Gastrocnemius medialis (tissue), 4 donors: ENCODE results near the gene CXorf49. TPM values are rescaled to one million over a fixed set of nuclear protein-coding genes. Genes with fewer than 3 reads are reported as not detected.
A peak's percentile ranks its signal among the peaks of the same experiment; 100 is the strongest.
"Not testable (repeated sequence)": the region's sequence is repeated elsewhere in the genome, so short reads cannot be mapped to it uniquely, and the experiment has no call there.

Source experiments
- ATAC-seq, 2 donors: fragments of 150-250 bp; one replicate each; pipeline ENCODE4 v1.9.1; 2016
- DNase-seq, 2 donors: peaks; one replicate each; pipeline ENCODE4 v3.0.0-alpha.2; 2019
- H3K27ac ChIP-seq, 4 donors: fragments of 200-600 bp; sonication (generic); 1 replicate in 1 of 4; 2 replicates in 3 of 4; pipeline ENCODE4 v1.5.1; 2016 to 2018; ENCODE audit warnings: mild to moderate bottlenecking in 2 of 4, moderate library complexity in 1 of 4
- H3K27me3 ChIP-seq, 3 donors: fragments of 200-600 bp; sonication (generic) in 2 of 3; 1 replicate in 1 of 3; 2 replicates in 2 of 3; pipeline versions ENCODE4 v1.5.1 to v1.6.0; 2016 to 2019; ENCODE audit warnings: mild to moderate bottlenecking in 1 of 3, moderate library complexity in 1 of 3
- H3K36me3 ChIP-seq, 2 donors: fragments of 200-600 bp; sonication (generic) in 1 of 2; one replicate each; pipeline ENCODE4 v1.5.1; 2017 to 2018
- H3K4me1 ChIP-seq, 2 donors: fragments of 200-600 bp; sonication (generic) in 1 of 2; one replicate each; pipeline ENCODE4 v1.5.1; 2016 to 2017; ENCODE audit warnings: mild to moderate bottlenecking in 2 of 2
- H3K4me3 ChIP-seq, 4 donors: fragments of 200-600 bp; sonication (generic) in 3 of 4; 1 replicate in 1 of 4; 2 replicates in 3 of 4; pipeline ENCODE4 v1.5.1; 2016 to 2019; ENCODE audit warnings: mild to moderate bottlenecking in 2 of 4
- H3K9me3 ChIP-seq, 3 donors: fragments of 200-600 bp; sonication (generic) in 2 of 3; 1 replicate in 1 of 3; 2 replicates in 2 of 3; pipeline ENCODE4 v1.5.1; 2016 to 2019
- CTCF ChIP-seq, 5 experiments: fragments of 450-650 bp in 3 of 5; fragments of 200-600 bp in 2 of 5; sonication (generic) in 2 of 5; IDR thresholded peaks in 4 of 5; conservative IDR thresholded peaks in 1 of 5; 1 replicate in 4 of 5; 2 replicates in 1 of 5; pipeline ENCODE4 v1.5.1; 2016 to 2019; ENCODE audit warnings: antibody characterized with exemption in 5 of 5, mild to moderate bottlenecking in 3 of 5, moderate library complexity in 3 of 5
- POLR2A ChIP-seq, 2 donors: fragments of 450-650 bp; IDR thresholded peaks; one replicate each; pipeline ENCODE4 v1.6.1; 2017; ENCODE audit warnings: antibody characterized with exemption in 2 of 2, mild to moderate bottlenecking in 2 of 2, moderate library complexity in 2 of 2
- in situ Hi-C, 4 donors: fragments of 200-750 bp; cut with MboI; loops; one replicate each; pipeline versions ENCODE4 v1.15.0 to v1.8.0; 2017; ENCODE audit warnings: low sequenced_read_pairs in 4 of 4
- intact Hi-C: fragments of 100-400 bp; cut with DNase I; formaldehyde crosslinking; loops from one replicate; pipeline ENCODE4 v1.15.1; 2023; ENCODE audit warnings: low total_unique reads
- total RNA-seq, 4 donors: library from RNA; depleted of rRNA; stranded (reverse); fragments of >200 nt; gene quantifications; one replicate each; pipeline versions ENCODE4 v1.1.0 to v1.2.3, GENCODE V29; 2016

Gene CXorf49
- total RNA-seq, 4 donors from 2014 or later = not detected

- ATAC-seq (no peak), DNase-seq (no peak)
- in situ Hi-C loops = no loop called here
Measured at GRCh38 chrX:71671938-71672337, 46.1 kb downstream of the CXorf49 start.

GRCh38 chrX:71671043-71671780 is 46.9 kb downstream of the CXorf49 start:
- no peak for TF ChIP-seq CTCF (IDR thresholded peaks at IDR 0.05 in 4 of 5, conservative IDR thresholded peaks at IDR 0.05 in 1 of 5)
- Histone ChIP-seq H3K36me3 (no peaks in the 10 kb centered on the region), H3K4me3 (no peak overlapping the region), H3K27ac (no peak overlapping the region), H3K4me1 (no peaks in the 10 kb centered on the region), H3K27me3 (no peaks in the 10 kb centered on the region), H3K9me3 (no peaks in the 10 kb centered on the region)
- DNase-seq (no peak), ATAC-seq (no peak)
- intact Hi-C loops (no loop called here), in situ Hi-C loops (no loop called here)

More at GRCh38 chrX:71671938-71672337, 46.1 kb downstream of the CXorf49 start:
- TF ChIP-seq CTCF (IDR thresholded peaks at IDR 0.05 in 4 of 5, conservative IDR thresholded peaks at IDR 0.05 in 1 of 5) = no peak
- TF ChIP-seq POLR2A (IDR thresholded peaks at IDR 0.05) = no peak
- Histone ChIP-seq H3K4me3 (no peak overlapping the region), H3K36me3 (no peaks in the 10 kb centered on the region), H3K9me3 (no peaks in the 10 kb centered on the region), H3K27ac (no peak overlapping the region), H3K27me3 (no peaks in the 10 kb centered on the region), H3K4me1 (no peaks in the 10 kb centered on the region)
- intact Hi-C loops = no loop called here

GRCh38 chrX:71669947-71670346 is 48.1 kb downstream of the CXorf49 start:
- H3K4me1 ChIP-seq, DNase-seq, H3K36me3 ChIP-seq, H3K27me3 ChIP-seq, in situ Hi-C loops, ATAC-seq, H3K9me3 ChIP-seq, H3K27ac ChIP-seq, H3K4me3 ChIP-seq, intact Hi-C loops: not testable (repeated sequence)
- peak in 1 of 5 experiments; percentile 6 for TF ChIP-seq CTCF (IDR thresholded peaks at IDR 0.05 in 4 of 5, conservative IDR thresholded peaks at IDR 0.05 in 1 of 5)

- H3K27ac ChIP-seq = no peak overlapping the region
- H3K4me1 ChIP-seq = no peaks in the 10 kb centered on the region
- H3K4me3 ChIP-seq = no peak overlapping the region
- DNase-seq = no peak
- intact Hi-C loops (no loop called here), in situ Hi-C loops (no loop called here)
- no peaks in the 10 kb centered on the region for H3K36me3 ChIP-seq
- TF ChIP-seq POLR2A (IDR thresholded peaks at IDR 0.05) (no peak), CTCF (IDR thresholded peaks at IDR 0.05 in 4 of 5, conservative IDR thresholded peaks at IDR 0.05 in 1 of 5) (no peak)
- no peaks in the 10 kb centered on the region for H3K9me3 ChIP-seq
- no peaks in the 10 kb centered on the region for H3K27me3 ChIP-seq
- no peak for ATAC-seq
Measured at GRCh38 chrX:71669492-71669891, 48.6 kb downstream of the CXorf49 start.

GRCh38 chrX:71668248-71668595 is 49.9 kb downstream of the CXorf49 start:
- Histone ChIP-seq H3K4me1 (no peaks in the 10 kb centered on the region), H3K27me3 (no peaks in the 10 kb centered on the region), H3K27ac (no peak overlapping the region), H3K4me3 (no peak overlapping the region), H3K9me3 (no peaks in the 10 kb centered on the region), H3K36me3 (no peaks in the 10 kb centered on the region)
- TF ChIP-seq CTCF (IDR thresholded peaks at IDR 0.05 in 4 of 5, conservative IDR thresholded peaks at IDR 0.05 in 1 of 5) (no peak), POLR2A (IDR thresholded peaks at IDR 0.05) (no peak)
- DNase-seq = no peak
- ATAC-seq = no peak
- intact Hi-C loops = no loop called here
- in situ Hi-C loops = no loop called here
